ENCODE measurements around the gene BCL2L13. TPM values are rescaled to one million over a fixed set of nuclear protein-coding genes. Genes with fewer than 3 reads are reported as not detected.

BCL2L13 gene
- total RNA-seq, 1 experiment from 2014 or later, result 44.0 TPM

DNA sequence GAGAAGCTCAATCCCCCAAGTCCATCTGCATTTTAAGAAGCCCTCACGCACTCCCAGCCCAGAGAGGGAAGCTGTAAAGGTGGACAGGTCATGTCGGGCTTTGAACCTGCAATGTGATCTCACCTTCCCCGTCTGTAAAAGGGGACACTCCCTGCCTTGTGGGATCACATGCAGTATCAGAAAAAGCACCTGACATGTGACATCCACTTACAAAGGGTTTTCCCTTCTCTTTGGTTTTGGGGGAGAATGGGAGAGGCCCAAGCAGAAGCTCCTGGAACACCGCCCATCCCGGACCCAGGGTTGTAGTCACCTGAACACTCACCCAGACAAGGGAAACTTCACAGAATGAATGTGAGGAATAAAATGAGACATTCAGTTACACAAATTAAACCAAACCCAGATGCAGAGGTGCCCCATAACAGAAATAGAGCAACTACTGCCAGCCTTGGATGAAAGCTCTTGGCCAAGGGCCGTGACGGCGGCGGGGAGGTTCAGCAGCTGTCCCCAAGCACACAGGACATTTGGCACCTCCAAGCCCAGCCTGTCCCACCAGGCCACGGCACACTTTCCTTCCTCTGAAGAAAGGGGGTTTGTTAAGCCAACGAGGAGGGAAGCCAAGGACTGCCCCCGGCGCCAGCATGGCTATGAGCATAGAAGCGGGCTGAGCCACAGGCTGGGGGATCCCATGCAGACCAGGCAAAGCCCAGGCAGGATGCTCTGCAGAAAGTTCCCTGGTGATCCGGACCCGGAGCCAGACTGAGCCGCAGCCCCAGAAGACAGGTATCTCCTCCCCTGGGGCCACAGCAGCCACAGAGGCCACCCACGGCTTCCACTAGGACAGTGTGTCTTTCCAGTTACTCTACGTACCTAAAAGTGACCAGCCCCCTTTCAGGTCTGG lies 131.9 kb downstream of the BCL2L13 start:
- in situ Hi-C loops (cut with HindIII; ENCODE audit: low pct_unique_long_range_greater_than_20kb, low sequenced_read_pairs), result no loop called here
- Histone ChIP-seq H3K27me3 (ENCODE audit: control insufficient read depth, insufficient read depth, low read length) (no peaks in the 10 kb centered on the region), H3K27ac (ENCODE audit: low read length) (no peak overlapping the region), H3K4me1 (ENCODE audit: control insufficient read depth, insufficient read depth, low read length) (peaks cover 23% of the 10 kb centered on the region), H3K4me3 (ENCODE audit: low read depth in 2 of 2, low read length in 2 of 2) (no peak overlapping the region), H3K9me3 (ENCODE audit: control insufficient read depth, insufficient read depth, low read depth, low read length) (no peaks in the 10 kb centered on the region), H3K36me3 (ENCODE audit: control insufficient read depth, insufficient read depth, low read length) (no peaks in the 10 kb centered on the region)
- no TSS peak for BruUV-seq (replicated peaks)
- intact Hi-C loops (cut with micrococcal nuclease; ENCODE audit: unreplicated experiment), result no loop called here
- TF ChIP-seq POLR2AphosphoS5 (IDR thresholded peaks at IDR 0.05; ENCODE audit: low read depth, low read length) (no peak), CTCF (IDR thresholded peaks at IDR 0.05) (no peak), TCF7L2 (IDR thresholded peaks at IDR 0.05; ENCODE audit: low read depth, low read length) (no peak), SIN3A (IDR thresholded peaks at IDR 0.05; ENCODE audit: borderline replicate concordance, insufficient read depth, low read depth, low read length) (no peak)
- TF ChIP-seq, protein P1, sequence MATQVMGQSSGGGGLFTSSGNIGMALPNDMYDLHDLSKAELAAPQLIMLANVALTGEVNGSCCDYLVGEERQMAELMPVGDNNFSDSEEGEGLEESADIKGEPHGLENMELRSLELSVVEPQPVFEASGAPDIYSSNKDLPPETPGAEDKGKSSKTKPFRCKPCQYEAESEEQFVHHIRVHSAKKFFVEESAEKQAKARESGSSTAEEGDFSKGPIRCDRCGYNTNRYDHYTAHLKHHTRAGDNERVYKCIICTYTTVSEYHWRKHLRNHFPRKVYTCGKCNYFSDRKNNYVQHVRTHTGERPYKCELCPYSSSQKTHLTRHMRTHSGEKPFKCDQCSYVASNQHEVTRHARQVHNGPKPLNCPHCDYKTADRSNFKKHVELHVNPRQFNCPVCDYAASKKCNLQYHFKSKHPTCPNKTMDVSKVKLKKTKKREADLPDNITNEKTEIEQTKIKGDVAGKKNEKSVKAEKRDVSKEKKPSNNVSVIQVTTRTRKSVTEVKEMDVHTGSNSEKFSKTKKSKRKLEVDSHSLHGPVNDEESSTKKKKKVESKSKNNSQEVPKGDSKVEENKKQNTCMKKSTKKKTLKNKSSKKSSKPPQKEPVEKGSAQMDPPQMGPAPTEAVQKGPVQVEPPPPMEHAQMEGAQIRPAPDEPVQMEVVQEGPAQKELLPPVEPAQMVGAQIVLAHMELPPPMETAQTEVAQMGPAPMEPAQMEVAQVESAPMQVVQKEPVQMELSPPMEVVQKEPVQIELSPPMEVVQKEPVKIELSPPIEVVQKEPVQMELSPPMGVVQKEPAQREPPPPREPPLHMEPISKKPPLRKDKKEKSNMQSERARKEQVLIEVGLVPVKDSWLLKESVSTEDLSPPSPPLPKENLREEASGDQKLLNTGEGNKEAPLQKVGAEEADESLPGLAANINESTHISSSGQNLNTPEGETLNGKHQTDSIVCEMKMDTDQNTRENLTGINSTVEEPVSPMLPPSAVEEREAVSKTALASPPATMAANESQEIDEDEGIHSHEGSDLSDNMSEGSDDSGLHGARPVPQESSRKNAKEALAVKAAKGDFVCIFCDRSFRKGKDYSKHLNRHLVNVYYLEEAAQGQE (IDR thresholded peaks at IDR 0.05; ENCODE audit: insufficient read depth in 1 of 2, low read depth in 2 of 2, low read length in 1 of 2), result no peak
- CTCF ChIA-PET, result no interaction called here
- no peak for DNase-seq (ENCODE audit: low read depth, low spot score)
- POLR2A ChIA-PET, result no interaction called here
- no peak for ATAC-seq

GRCh38 chr22:17772249-17772957 lies 133.8 kb downstream of the BCL2L13 start:
- ATAC-seq (no peak), DNase-seq (ENCODE audit: low read depth, low spot score) (no peak)
- Histone ChIP-seq H3K9me3 (ENCODE audit: control insufficient read depth, insufficient read depth, low read depth, low read length) (no peaks in the 10 kb centered on the region), H3K4me3 (ENCODE audit: low read depth in 2 of 2, low read length in 2 of 2) (peak overlapping the region; percentile 60 to 66), H3K27ac (ENCODE audit: low read length) (peak overlapping the region; percentile 56), H3K27me3 (ENCODE audit: control insufficient read depth, insufficient read depth, low read length) (no peaks in the 10 kb centered on the region), H3K4me1 (ENCODE audit: control insufficient read depth, insufficient read depth, low read length) (peaks cover 31% of the 10 kb centered on the region), H3K36me3 (ENCODE audit: control insufficient read depth, insufficient read depth, low read length) (no peaks in the 10 kb centered on the region)
- TF ChIP-seq CTCF (IDR thresholded peaks at IDR 0.05), result no peak
- TF ChIP-seq, protein P1 (IDR thresholded peaks at IDR 0.05; ENCODE audit: insufficient read depth in 1 of 2, low read depth in 2 of 2, low read length in 1 of 2), result no peak
- TF ChIP-seq SIN3A (IDR thresholded peaks at IDR 0.05; ENCODE audit: borderline replicate concordance, insufficient read depth, low read depth, low read length), result no peak
- no peak for TF ChIP-seq POLR2AphosphoS5 (IDR thresholded peaks at IDR 0.05; ENCODE audit: low read depth, low read length)
- no peak for TF ChIP-seq TCF7L2 (IDR thresholded peaks at IDR 0.05; ENCODE audit: low read depth, low read length)
- intact Hi-C loops (cut with micrococcal nuclease; ENCODE audit: unreplicated experiment) (no loop called here), in situ Hi-C loops (cut with HindIII; ENCODE audit: low pct_unique_long_range_greater_than_20kb, low sequenced_read_pairs) (no loop called here)
- TSS peak; percentile 69 for BruUV-seq (replicated peaks)
- POLR2A ChIA-PET, result interaction anchor here (0.7 kb wide), 1 partner anchor 147 kb away, joined by 12 read pairs; no protein-coding TSS in a partner anchor
- CTCF ChIA-PET, result interaction anchor here (1.1 kb wide), 2 partner anchors 13 to 27 kb away, joined by 3 to 6 read pairs; no protein-coding TSS in a partner anchor
